Lung (tissue), 12 donors: ENCODE data around the gene GNAS-AS1. TPM values are rescaled to one million over a fixed set of nuclear protein-coding genes. Genes with fewer than 3 reads are reported as not detected.

Source experiments
- ATAC-seq: fragments of 200-7000 bp; cut with Tn5 transposase; one replicate; pipeline ENCODE4 v1.9.1; 2020; ENCODE audit warnings: moderate number of reproducible peaks; ENCODE audit not compliant: insufficient read depth, low FRiP score
- DNase-seq, 3 donors: peaks; one replicate each; pipeline ENCODE4 v3.0.0-alpha.2; 2013 to 2017
- H3K27ac ChIP-seq, 2 donors: one replicate each; pipeline ENCODE4 v1.5.1; 2013; ENCODE audit warnings: mild to moderate bottlenecking in 2 of 2, moderate library complexity in 2 of 2, control low read depth in 1 of 2, inconsistent platforms in 1 of 2, low read depth in 1 of 2, low read length in 1 of 2
- H3K27me3 ChIP-seq, 3 donors: one replicate each; pipeline ENCODE4 v1.5.1; 2013; ENCODE audit warnings: low read length in 2 of 3; ENCODE audit not compliant: control insufficient read depth in 3 of 3, insufficient read depth in 3 of 3
- H3K36me3 ChIP-seq, 4 donors: one replicate each; pipeline ENCODE4 v1.5.1; 2013; ENCODE audit warnings: low read length in 4 of 4, mild to moderate bottlenecking in 1 of 4, moderate library complexity in 1 of 4; ENCODE audit not compliant: control insufficient read depth in 4 of 4, insufficient read depth in 4 of 4
- H3K4me1 ChIP-seq, 5 donors: one replicate each; pipeline ENCODE4 v1.5.1; 2013; ENCODE audit warnings: low read length in 5 of 5, mild to moderate bottlenecking in 2 of 5, moderate library complexity in 1 of 5; ENCODE audit not compliant: control insufficient read depth in 5 of 5, insufficient read depth in 5 of 5
- H3K4me3 ChIP-seq: one replicate; pipeline ENCODE4 v1.5.1; 2013; ENCODE audit warnings: mild to moderate bottlenecking, control low read depth, moderate library complexity
- H3K9ac ChIP-seq, 2 donors: one replicate each; pipeline ENCODE4 v1.5.1; 2013; ENCODE audit warnings: low read length in 2 of 2, control low read depth in 1 of 2; ENCODE audit not compliant: insufficient read depth in 1 of 2
- H3K9me3 ChIP-seq, 4 donors: one replicate each; pipeline ENCODE4 v1.5.1; 2013; ENCODE audit warnings: low read length in 3 of 4, mild to moderate bottlenecking in 1 of 4, moderate library complexity in 1 of 4; ENCODE audit not compliant: control insufficient read depth in 4 of 4, insufficient read depth in 3 of 4
- WGBS, 2 donors: extraction: QIAGEN DNeasy Blood & Tissue Kit; methylation state at CpG; one replicate each; pipeline ENCODE4 v1.1.7; 2013; 5-methylcytosine and 5-hydroxymethylcytosine counted together
- polyA plus RNA-seq, 2 donors: library from polyadenylated mRNA; stranded (reverse); fragments of 200-250 nt; gene quantifications; one replicate each; pipeline ENCODE4 v1.2.1, GENCODE V29; 2013
- total RNA-seq, 2 donors: library from RNA; depleted of rRNA in 1 of 2; stranded (reverse); fragments of >200 nt in 1 of 2; gene quantifications; one replicate each; pipeline ENCODE4 v1.2.1, GENCODE V29; 2014 to 2021
- TF ChIP-seq, protein P1 (sequence below): IDR thresholded peaks from 2 replicates; pipeline ENCODE4 v1.5.1; 2012; ENCODE audit warnings: mild to moderate bottlenecking; ENCODE audit errors: control extremely low read depth, extremely low read depth
- donor health status: control.
- donor health status: control.
- donor health status: Bipolar disorder and iron deficiency.
- donor health status: healthy.
- donor health status: DM: yes; HTN: yes; CAD: no.

GNAS-AS1 gene
- total and polyA plus RNA-seq, 4 donors: 0.07 to 1.9 (median 0.74) TPM

DNA sequence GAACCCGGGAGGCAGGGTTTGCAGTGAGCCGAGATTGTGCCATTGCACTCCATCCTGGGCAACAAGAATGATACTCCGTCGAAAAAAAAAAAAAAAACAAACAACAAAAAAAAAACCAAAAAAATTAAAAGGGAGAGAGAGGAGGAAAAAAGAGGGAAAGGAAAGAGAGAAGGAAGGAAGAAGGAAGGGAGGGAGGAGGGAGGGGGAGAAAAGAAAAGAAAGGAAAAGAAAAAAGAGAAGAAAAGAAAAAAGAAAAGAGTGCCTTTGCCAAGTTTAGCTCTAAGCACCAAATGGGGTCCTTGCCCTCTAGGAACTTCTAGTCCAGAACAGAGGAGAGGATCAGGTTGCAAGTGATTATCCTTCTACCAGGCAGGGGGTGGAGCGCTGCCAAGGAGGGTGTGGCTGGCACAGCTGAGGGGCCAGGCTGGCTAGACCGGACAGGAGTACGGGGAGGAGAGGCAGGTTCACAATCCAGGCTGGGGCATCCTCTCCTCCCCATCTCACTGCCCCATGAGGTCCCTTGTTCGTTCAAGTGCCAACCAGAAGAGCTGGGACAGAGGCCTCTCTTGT lies 20.9 kb upstream of the GNAS-AS1 start:
- TF ChIP-seq, protein P1, sequence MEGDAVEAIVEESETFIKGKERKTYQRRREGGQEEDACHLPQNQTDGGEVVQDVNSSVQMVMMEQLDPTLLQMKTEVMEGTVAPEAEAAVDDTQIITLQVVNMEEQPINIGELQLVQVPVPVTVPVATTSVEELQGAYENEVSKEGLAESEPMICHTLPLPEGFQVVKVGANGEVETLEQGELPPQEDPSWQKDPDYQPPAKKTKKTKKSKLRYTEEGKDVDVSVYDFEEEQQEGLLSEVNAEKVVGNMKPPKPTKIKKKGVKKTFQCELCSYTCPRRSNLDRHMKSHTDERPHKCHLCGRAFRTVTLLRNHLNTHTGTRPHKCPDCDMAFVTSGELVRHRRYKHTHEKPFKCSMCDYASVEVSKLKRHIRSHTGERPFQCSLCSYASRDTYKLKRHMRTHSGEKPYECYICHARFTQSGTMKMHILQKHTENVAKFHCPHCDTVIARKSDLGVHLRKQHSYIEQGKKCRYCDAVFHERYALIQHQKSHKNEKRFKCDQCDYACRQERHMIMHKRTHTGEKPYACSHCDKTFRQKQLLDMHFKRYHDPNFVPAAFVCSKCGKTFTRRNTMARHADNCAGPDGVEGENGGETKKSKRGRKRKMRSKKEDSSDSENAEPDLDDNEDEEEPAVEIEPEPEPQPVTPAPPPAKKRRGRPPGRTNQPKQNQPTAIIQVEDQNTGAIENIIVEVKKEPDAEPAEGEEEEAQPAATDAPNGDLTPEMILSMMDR: no peak
- Histone ChIP-seq H3K9me3 (peaks cover 0 to 1% (median 0%) of the 10 kb centered on the region in 4 donors), H3K27me3 (no peaks in the 10 kb centered on the region), H3K4me1 (peaks cover 0 to under 1% (median 0%) of the 10 kb centered on the region in 5 donors), H3K36me3 (no peaks in the 10 kb centered on the region), H3K9ac (no peak overlapping the region), H3K27ac (no peak overlapping the region), H3K4me3 (no peak overlapping the region)
- WGBS, 2 donors: 84 to 91% methylated on average over 8 of the region's 8 CpGs
- ATAC-seq (no peak), DNase-seq (no peak)

DNA sequence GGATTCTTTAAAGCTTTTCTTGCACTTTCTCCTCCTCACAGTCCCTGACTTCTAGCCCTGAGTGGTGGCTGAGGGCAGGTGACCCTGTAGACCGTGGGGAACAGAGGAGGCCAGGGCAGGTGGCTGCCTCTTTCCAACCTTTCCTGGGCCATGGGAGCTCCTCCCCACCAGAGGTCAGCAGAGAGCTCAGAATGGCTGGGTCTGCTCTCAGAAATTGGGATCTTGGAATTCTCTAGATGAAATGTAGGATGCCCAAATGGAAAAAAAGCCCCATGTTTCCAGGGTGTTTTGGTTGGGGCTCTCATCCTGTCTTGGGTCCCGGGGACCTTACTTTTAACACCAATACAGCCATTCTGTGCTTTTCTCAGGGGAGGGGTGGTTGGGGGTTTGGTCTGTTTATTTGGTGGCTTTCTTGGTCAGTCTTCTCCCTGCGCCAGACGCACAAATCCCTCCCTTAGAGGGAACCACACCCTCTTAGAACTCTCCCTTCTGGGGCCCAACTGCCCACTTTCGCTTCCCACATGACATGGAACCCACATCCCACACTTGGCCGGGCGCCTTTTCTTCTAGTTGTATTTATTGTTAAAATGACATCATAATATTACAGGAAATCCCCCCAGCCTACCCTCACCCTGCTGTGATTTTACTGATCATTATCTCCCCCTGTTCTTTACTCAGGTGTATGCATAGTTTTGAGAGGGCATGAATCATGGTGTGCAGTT lies 19.8 kb upstream of the GNAS-AS1 start:
- Histone ChIP-seq H3K27ac (no peak overlapping the region), H3K4me1 (no peaks in the 10 kb centered on the region), H3K9me3 (peaks cover 0 to 1% (median 0%) of the 10 kb centered on the region in 4 donors), H3K4me3 (no peak overlapping the region), H3K27me3 (peaks cover 0 to 4% (median 0%) of the 10 kb centered on the region in 3 donors), H3K9ac (no peak overlapping the region), H3K36me3 (no peaks in the 10 kb centered on the region)
- WGBS, 2 donors: 39 to 42% methylated on average over 7 of the region's 7 CpGs
- ATAC-seq: peak; percentile 77
- TF ChIP-seq, protein P1: peak; percentile 62
- DNase-seq: peak; percentile 78 to 79 (median 78)

DNA sequence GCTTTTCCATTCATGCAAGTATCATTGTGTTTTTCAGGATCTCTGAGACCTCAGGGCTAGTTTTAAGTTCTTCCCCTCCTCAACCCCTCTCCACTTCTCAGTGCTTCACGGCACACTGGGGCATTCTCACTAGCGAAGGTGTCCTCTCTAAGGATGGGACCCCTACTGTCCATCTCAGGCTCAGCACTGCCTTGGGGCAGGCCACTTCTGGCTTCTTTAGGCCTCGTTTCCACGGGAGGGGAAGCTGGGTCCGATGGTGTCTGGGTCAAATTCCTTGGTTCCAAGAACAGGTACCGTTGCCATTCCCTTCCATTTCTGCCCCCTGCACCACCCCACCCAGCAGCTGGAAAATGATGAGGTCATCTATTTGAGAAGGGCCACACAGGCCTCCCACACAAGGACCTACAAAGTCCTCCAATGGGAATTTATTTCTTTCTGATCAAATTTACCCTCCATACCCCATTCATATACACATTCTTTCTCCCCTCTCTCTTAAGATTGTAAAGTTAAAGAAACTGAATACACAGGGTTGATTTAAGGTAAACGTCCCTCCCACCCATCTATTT lies 19.0 kb upstream of the GNAS-AS1 start:
- peaks cover 0 to 4% (median 0%) of the 10 kb centered on the region in 3 donors for H3K27me3 ChIP-seq
- TF ChIP-seq, protein P1: no peak
- H3K9ac ChIP-seq: no peak overlapping the region
- 83 to 89% methylated on average over 7 of the region's 7 CpGs for WGBS, 2 donors
- peaks cover 0 to 1% (median 0%) of the 10 kb centered on the region in 4 donors for H3K9me3 ChIP-seq
- H3K36me3 ChIP-seq: no peaks in the 10 kb centered on the region
- no peaks in the 10 kb centered on the region for H3K4me1 ChIP-seq
- no peak overlapping the region for H3K4me3 ChIP-seq
- no peak overlapping the region for H3K27ac ChIP-seq
- no peak for ATAC-seq
- DNase-seq: no peak
